Measurements from ENCODE around the gene CITED2.
A peak's percentile ranks its signal among the peaks of the same experiment; 100 is the strongest.

The CITED2 gene

DNA sequence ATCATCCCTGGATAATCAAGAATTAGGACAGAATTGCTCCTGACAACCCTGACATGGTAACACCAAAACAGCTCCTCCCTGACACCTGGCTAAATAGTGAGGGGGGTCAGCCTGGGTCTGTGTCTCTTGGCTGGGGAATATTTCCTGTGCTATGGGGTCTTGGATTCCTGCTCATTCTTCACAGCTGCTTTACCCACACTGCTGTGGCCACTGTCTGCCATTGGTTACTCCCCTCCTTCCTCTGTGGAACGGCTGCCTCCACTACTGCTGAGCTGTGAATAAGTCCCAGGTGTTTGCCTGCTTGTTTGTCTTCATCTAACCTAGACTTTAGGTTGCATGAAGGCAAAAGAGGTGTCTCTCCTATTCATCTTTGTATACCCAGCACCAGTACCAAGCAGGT, 48.8 kb downstream of the CITED2 start:
- no peak overlapping the region for H3K4me3 ChIP-seq (ENCODE audit: low read depth, low read length)
- DNase-seq (ENCODE audit: low read depth) = peak; percentile 52
- no peak for TF ChIP-seq POLR2A (IDR thresholded peaks at IDR 0.05; ENCODE audit: extremely low read depth, insufficient read length)

DNA sequence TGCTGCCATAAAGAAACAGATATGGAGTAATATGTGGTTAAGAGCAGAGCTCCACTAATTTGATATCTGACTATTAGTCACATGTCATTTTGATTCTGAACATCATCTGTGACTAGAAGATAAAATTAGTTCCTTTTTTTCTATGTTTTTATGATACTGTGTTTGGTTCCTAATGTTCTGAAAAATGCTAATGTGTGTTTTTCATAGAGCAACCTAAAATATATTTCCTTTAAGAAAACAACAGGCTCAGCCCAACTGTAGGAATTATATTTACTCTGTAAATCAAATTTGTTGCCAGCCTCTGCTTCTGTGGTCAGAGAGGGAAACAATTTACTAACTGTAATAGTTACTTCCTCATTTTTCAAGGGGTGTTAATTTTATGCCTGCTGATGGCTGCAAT, 49.3 kb downstream of the CITED2 start:
- peak; percentile 76 for DNase-seq (ENCODE audit: low read depth)
- no peak; the same call in 1 of the 2 replicates for TF ChIP-seq MYC (IDR thresholded peaks at IDR 0.05; ENCODE audit: low read depth, low read length)
- TF ChIP-seq, protein P1, sequence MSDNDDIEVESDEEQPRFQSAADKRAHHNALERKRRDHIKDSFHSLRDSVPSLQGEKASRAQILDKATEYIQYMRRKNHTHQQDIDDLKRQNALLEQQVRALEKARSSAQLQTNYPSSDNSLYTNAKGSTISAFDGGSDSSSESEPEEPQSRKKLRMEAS (IDR thresholded peaks at IDR 0.05; ENCODE audit: low read depth, low read length) = 0 out of 2 replicates have a peak, but pooled peaks have one; percentile 15
- H3K4me3 ChIP-seq (ENCODE audit: low read depth, low read length) = no peak overlapping the region

DNA sequence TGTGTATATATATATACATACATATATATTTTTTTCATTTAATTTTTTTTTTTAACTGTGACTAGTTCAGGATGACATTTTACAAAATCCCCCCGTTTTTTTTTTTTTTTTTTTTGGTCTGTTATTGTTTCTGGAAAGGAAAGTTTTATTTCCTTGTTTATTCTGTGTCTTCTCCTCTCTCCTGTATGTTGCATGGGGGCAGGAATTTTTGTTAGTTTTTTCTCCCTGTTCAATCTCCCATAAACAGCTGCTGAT, 50.2 kb downstream of the CITED2 start:
- TF ChIP-seq, protein P2, sequence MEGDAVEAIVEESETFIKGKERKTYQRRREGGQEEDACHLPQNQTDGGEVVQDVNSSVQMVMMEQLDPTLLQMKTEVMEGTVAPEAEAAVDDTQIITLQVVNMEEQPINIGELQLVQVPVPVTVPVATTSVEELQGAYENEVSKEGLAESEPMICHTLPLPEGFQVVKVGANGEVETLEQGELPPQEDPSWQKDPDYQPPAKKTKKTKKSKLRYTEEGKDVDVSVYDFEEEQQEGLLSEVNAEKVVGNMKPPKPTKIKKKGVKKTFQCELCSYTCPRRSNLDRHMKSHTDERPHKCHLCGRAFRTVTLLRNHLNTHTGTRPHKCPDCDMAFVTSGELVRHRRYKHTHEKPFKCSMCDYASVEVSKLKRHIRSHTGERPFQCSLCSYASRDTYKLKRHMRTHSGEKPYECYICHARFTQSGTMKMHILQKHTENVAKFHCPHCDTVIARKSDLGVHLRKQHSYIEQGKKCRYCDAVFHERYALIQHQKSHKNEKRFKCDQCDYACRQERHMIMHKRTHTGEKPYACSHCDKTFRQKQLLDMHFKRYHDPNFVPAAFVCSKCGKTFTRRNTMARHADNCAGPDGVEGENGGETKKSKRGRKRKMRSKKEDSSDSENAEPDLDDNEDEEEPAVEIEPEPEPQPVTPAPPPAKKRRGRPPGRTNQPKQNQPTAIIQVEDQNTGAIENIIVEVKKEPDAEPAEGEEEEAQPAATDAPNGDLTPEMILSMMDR (IDR thresholded peaks at IDR 0.05; ENCODE audit: low read depth, low read length) = no peak
- no peak for TF ChIP-seq POLR2A (IDR thresholded peaks at IDR 0.05; ENCODE audit: extremely low read depth, insufficient read length)
- no peak for TF ChIP-seq MYC (IDR thresholded peaks at IDR 0.05; ENCODE audit: low read depth, low read length)
- TF ChIP-seq, protein P1 (IDR thresholded peaks at IDR 0.05; ENCODE audit: low read depth, low read length) = no peak
- no peak for DNase-seq (ENCODE audit: low read depth)
- H3K4me3 ChIP-seq (ENCODE audit: low read depth, low read length) = peak overlapping the region; percentile 29

DNA sequence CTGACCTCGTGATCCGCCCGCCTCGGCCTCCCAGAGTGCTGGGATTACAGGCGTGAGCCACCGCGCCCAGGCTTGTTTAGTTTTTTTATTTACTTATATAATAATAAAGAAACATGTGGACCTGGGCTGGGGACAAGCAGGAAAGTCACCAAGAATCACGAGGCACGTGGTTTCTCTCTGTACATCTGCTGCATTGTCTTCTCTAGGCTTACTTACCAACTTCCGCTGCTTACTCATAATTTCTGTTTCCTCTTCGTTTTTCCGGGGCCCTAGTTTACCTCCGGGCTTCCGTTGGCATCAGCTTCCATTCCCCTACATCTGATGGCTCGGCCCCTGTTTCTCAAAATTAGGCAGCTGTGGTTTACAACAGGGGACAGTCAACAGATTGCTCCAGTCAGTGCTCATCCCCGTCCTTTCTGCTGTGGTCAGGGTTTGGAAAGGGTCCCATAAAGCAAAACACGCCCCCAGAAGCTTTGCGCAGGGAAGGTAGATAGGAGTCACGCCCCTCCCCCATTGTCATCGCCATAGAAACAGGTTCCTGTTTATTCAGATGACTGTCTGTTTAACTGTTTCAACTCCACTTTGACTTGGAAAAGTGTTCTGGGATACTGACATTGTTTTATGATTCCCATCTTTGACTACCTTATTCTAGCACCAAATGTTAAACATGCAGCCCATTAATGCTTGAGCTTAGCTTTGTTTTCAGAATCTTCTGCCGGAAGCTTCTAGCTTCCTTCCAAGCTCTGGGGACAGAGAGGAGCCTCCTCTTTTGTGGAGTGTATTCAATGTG, 50.7 kb downstream of the CITED2 start:
- TF ChIP-seq, protein P1 (IDR thresholded peaks at IDR 0.05; ENCODE audit: low read depth, low read length) = peak; percentile 98
- TF ChIP-seq MYC (IDR thresholded peaks at IDR 0.05; ENCODE audit: low read depth, low read length) = peak; percentile 95
- TF ChIP-seq, protein P2 (IDR thresholded peaks at IDR 0.05; ENCODE audit: low read depth, low read length) = no peak
- TF ChIP-seq POLR2A (IDR thresholded peaks at IDR 0.05; ENCODE audit: extremely low read depth, insufficient read length) = no peak
- H3K4me3 ChIP-seq (ENCODE audit: low read depth, low read length) = peak overlapping the region; percentile 29
- DNase-seq (ENCODE audit: low read depth) = peak; percentile 97

All from NB4 (cell line).